H1 (cell line): Measurements from ENCODE around the gene DCX. TPM values are rescaled to one million over a fixed set of nuclear protein-coding genes. Genes with fewer than 3 reads are reported as not detected.

Experiments
- CTCF ChIA-PET: fragments of 300-600 bp; sonication (Branson Sonifier 250); formaldehyde crosslinking; loops from one replicate; lab custom pipeline; 2021; ENCODE audit not compliant: partially characterized antibody; lab: Charles Lee
- POLR2A ChIA-PET: fragments of 300-600 bp; sonication (Branson Sonifier 250); formaldehyde crosslinking; loops from one replicate; lab custom pipeline; 2021; ENCODE audit warnings: inconsistent platforms; ENCODE audit not compliant: partially characterized antibody; lab: Charles Lee
- DNase-seq, 2 experiments: peaks; one replicate each; pipeline versions ENCODE4 v3.0.0 to v3.0.0-alpha.2; 2010 to 2022; ENCODE audit warnings: low spot score in 2 of 2, low read depth in 1 of 2, mixed read lengths in 1 of 2
- FAIRE-seq: peaks from 2 replicates; lab custom pipeline; 2011; peaks lifted over from hg19 to GRCh38; lab: Jason Lieb, UNC
- H2AFZ ChIP-seq: 2 replicates; pipeline ENCODE4 v1.8.1; 2012; ENCODE audit warnings: low read length, inconsistent platforms
- H2AK5ac ChIP-seq: 2 replicates; pipeline ENCODE4 v1.6.1; 2013; ENCODE audit warnings: low read depth, low read length
- H2BK120ac ChIP-seq: replicated peaks from 2 replicates; pipeline ENCODE3; 2013; ENCODE audit warnings: low read depth, low read length, inconsistent platforms
- H2BK12ac ChIP-seq: 2 replicates; pipeline ENCODE4 v1.6.1; 2013; ENCODE audit warnings: low read depth, low read length
- H2BK15ac ChIP-seq: 2 replicates; pipeline ENCODE4 v1.6.1; 2013; ENCODE audit warnings: low read length
- H2BK20ac ChIP-seq: 2 replicates; pipeline ENCODE4 v1.6.1; 2013; ENCODE audit warnings: low read length
- H2BK5ac ChIP-seq: 2 replicates; pipeline ENCODE4 v1.6.1; 2013; ENCODE audit warnings: low read depth, low read length
- H3K14ac ChIP-seq: 2 replicates; pipeline ENCODE4 v1.6.1; 2013; ENCODE audit warnings: inconsistent platforms; ENCODE audit not compliant: insufficient read length
- H3K18ac ChIP-seq: 2 replicates; pipeline ENCODE4 v1.6.1; 2013; ENCODE audit warnings: low read length; ENCODE audit errors: extremely low read depth
- H3K23ac ChIP-seq: 2 replicates; pipeline ENCODE4 v1.6.1; 2013; ENCODE audit warnings: inconsistent platforms; ENCODE audit not compliant: insufficient read length
- H3K23me2 ChIP-seq: 2 replicates; pipeline ENCODE4 v1.6.1; 2013; ENCODE audit warnings: low read depth, low read length
- H3K27ac ChIP-seq: 2 replicates; pipeline ENCODE4 v1.6.1; 2011; ENCODE audit warnings: low read depth, low read length, inconsistent platforms
- H3K27me3 ChIP-seq, 4 experiments: replicated peaks in 1 of 4; 1 replicate in 1 of 4; 2 replicates in 3 of 4; pipeline versions ENCODE4 v1.6.1 to v1.8.1; 2011 to 2013; ENCODE audit warnings: low read length in 3 of 4, mild to moderate bottlenecking in 3 of 4, inconsistent platforms in 2 of 4, mixed read lengths in 2 of 4, moderate library complexity in 1 of 4; ENCODE audit not compliant: control insufficient read depth in 3 of 4, insufficient read depth in 3 of 4; ENCODE audit errors: extremely low read depth in 1 of 4
- H3K36me3 ChIP-seq, 4 experiments: 2 replicates each; pipeline versions ENCODE4 v1.6.1 to v1.8.1; 2011 to 2013; ENCODE audit warnings: mild to moderate bottlenecking in 4 of 4, low read length in 3 of 4, moderate library complexity in 2 of 4, control low read depth in 1 of 4, inconsistent platforms in 1 of 4; ENCODE audit not compliant: insufficient read depth in 4 of 4, control insufficient read depth in 2 of 4
- H3K4ac ChIP-seq: replicated peaks from 2 replicates; pipeline ENCODE3; 2013; ENCODE audit warnings: low read length, low read depth, mixed read lengths, inconsistent platforms; ENCODE audit not compliant: insufficient read length
- H3K4me1 ChIP-seq, 4 experiments: replicated peaks in 1 of 4; 1 replicate in 1 of 4; 2 replicates in 3 of 4; pipeline versions ENCODE4 v1.6.1 to v1.8.1; 2011 to 2013; ENCODE audit warnings: low read length in 3 of 4, inconsistent platforms in 2 of 4, mixed read lengths in 1 of 4; ENCODE audit not compliant: insufficient read depth in 4 of 4, control insufficient read depth in 3 of 4
- H3K4me2 ChIP-seq, 2 experiments: 2 replicates each; pipeline versions ENCODE4 v1.6.1 to v1.8.1; 2011 to 2013; ENCODE audit warnings: low read depth in 2 of 2, low read length in 2 of 2, control low read depth in 1 of 2, inconsistent platforms in 1 of 2, mild to moderate bottlenecking in 1 of 2; ENCODE audit not compliant: insufficient read depth in 1 of 2
- H3K4me3 ChIP-seq, 4 experiments: fragments of 200-600, 300-600 bp in 1 of 4; sonication (generic), shearing (Covaris generic), sonication (Bioruptor Twin) in 1 of 4; 2 replicates each; pipeline versions ENCODE4 v1.5.1 to v1.8.1; 2011 to 2016; ENCODE audit warnings: low read length in 4 of 4, low read depth in 3 of 4, control low read depth in 2 of 4, inconsistent platforms in 2 of 4, mild to moderate bottlenecking in 2 of 4, mixed read lengths in 1 of 4, moderate library complexity in 1 of 4; ENCODE audit not compliant: insufficient read depth in 2 of 4; ENCODE audit errors: extremely low read depth in 1 of 4
- H3K56ac ChIP-seq: replicated peaks from 2 replicates; pipeline ENCODE3; 2013; ENCODE audit warnings: low read depth, mild to moderate bottlenecking, mixed read lengths, low read length, inconsistent platforms; ENCODE audit not compliant: insufficient read length
- H3K79me1 ChIP-seq: 2 replicates; pipeline ENCODE4 v1.6.1; 2013; ENCODE audit warnings: low read depth, low read length, control low read depth
- H3K79me2 ChIP-seq, 2 experiments: 2 replicates each; pipeline versions ENCODE4 v1.6.1 to v1.8.1; 2012 to 2013; ENCODE audit warnings: low read length in 2 of 2, mild to moderate bottlenecking in 2 of 2, inconsistent platforms in 1 of 2; ENCODE audit not compliant: insufficient read depth in 2 of 2, control insufficient read depth in 1 of 2
- H3K9ac ChIP-seq, 4 experiments: replicated peaks in 1 of 4; 1 replicate in 1 of 4; 2 replicates in 3 of 4; pipeline versions ENCODE4 v1.6.1 to v1.8.1; 2011 to 2013; ENCODE audit warnings: low read depth in 3 of 4, low read length in 3 of 4, control low read depth in 2 of 4, mild to moderate bottlenecking in 2 of 4, moderate library complexity in 2 of 4, inconsistent platforms in 1 of 4; ENCODE audit errors: extremely low read depth in 1 of 4
- H3K9me3 ChIP-seq, 2 experiments: 2 replicates each; pipeline versions ENCODE4 v1.6.1 to v1.8.1; 2012 to 2013; ENCODE audit warnings: mild to moderate bottlenecking in 2 of 2, moderate library complexity in 2 of 2, control low read depth in 1 of 2, inconsistent platforms in 1 of 2, low read depth in 1 of 2, low read length in 1 of 2, mixed read lengths in 1 of 2; ENCODE audit not compliant: insufficient read depth in 2 of 2
- H4K20me1 ChIP-seq, 2 experiments: replicated peaks in 1 of 2; 2 replicates each; pipeline versions ENCODE3 to v1.8.1; 2011 to 2013; ENCODE audit warnings: inconsistent platforms in 2 of 2, low read length in 2 of 2, mild to moderate bottlenecking in 1 of 2; ENCODE audit not compliant: insufficient read depth in 2 of 2, control insufficient read depth in 1 of 2
- H4K5ac ChIP-seq: 2 replicates; pipeline ENCODE4 v1.6.1; 2013; ENCODE audit warnings: low read length, low read depth, mixed read lengths, inconsistent platforms; ENCODE audit not compliant: insufficient read length
- H4K8ac ChIP-seq: 2 replicates; pipeline ENCODE4 v1.8.0; 2013; ENCODE audit warnings: mild to moderate bottlenecking, moderate library complexity, low read length, inconsistent platforms; ENCODE audit not compliant: insufficient read depth; ENCODE audit errors: extremely low read depth
- H4K91ac ChIP-seq: replicated peaks from 2 replicates; pipeline ENCODE3; 2013; ENCODE audit warnings: low read length, mixed read lengths, inconsistent platforms; ENCODE audit not compliant: insufficient read length
- CHD2 ChIP-seq: IDR thresholded peaks from 2 replicates; pipeline ENCODE4 v1.6.1; 2012; ENCODE audit warnings: low read length, improper control_type of control experiment
- EP300 ChIP-seq, 2 experiments: IDR thresholded peaks; 1 replicate in 1 of 2; 2 replicates in 1 of 2; pipeline ENCODE4 v1.6.1; 2011 to 2012; ENCODE audit warnings: low read depth in 2 of 2, low read length in 2 of 2, mild to moderate bottlenecking in 2 of 2, borderline replicate concordance in 1 of 2, inconsistent platforms in 1 of 2, moderate library complexity in 1 of 2
- PHF8 ChIP-seq: fragments of 200-600 bp; sonication (generic); conservative IDR thresholded peaks from 2 replicates; pipeline ENCODE4 v1.7.1; 2012; ENCODE audit warnings: low read depth, mild to moderate bottlenecking, inconsistent platforms, low read length, moderate library complexity
- RAD21 ChIP-seq, 2 experiments: IDR thresholded peaks in 1 of 2; conservative IDR thresholded peaks in 1 of 2; 2 replicates each; pipeline ENCODE4 v1.6.1; 2011; ENCODE audit warnings: low read depth in 2 of 2, low read length in 2 of 2, improper control_type of control experiment in 1 of 2, inconsistent platforms in 1 of 2, mild to moderate bottlenecking in 1 of 2, moderate library complexity in 1 of 2
- WGBS, 2 experiments: shearing (Covaris generic) in 1 of 2; methylation state at CpG; one replicate each; pipeline versions ENCODE4 v1.1.6 to v1.1.7; 2013 to 2015; ENCODE audit warnings: low lambda C conversion rate in 2 of 2, mixed read lengths in 2 of 2, inconsistent platforms in 1 of 2, low coverage in 1 of 2, missing lambda C conversion rate in 1 of 2; ENCODE audit not compliant: insufficient replicate concordance in 2 of 2, insufficient coverage in 1 of 2, insufficient read length in 1 of 2; ENCODE audit errors: extremely low coverage in 1 of 2, missing lambda C conversion rate in 1 of 2; 5-methylcytosine and 5-hydroxymethylcytosine counted together
- polyA plus RNA-seq, 7 experiments: library from polyadenylated mRNA; depleted of rRNA in 3 of 7; stranded (reverse) in 5 of 7; unstranded in 2 of 7; fragments of >200 nt in 5 of 7; fragments of 200-250 nt in 2 of 7; gene quantifications; 1 replicate in 5 of 7; 2 replicates in 1 of 7; 4 replicates in 1 of 7; pipeline versions ENCODE4 v1.2.1 to v1.2.3, GENCODE V29; 2011 to 2013; ENCODE audit warnings: missing spikeins in 2 of 7, mixed read lengths in 2 of 7
- total RNA-seq: library from RNA; stranded (reverse); fragmentation: NEBNext Ultra II Directional; extraction: Animal tissue kit (Norgen Biotek cat#: 25700); gene quantifications from 2 replicates; pipeline ENCODE4 v1.2.1, GENCODE V29; 2021
- TF ChIP-seq, protein P1 (sequence below): IDR thresholded peaks from 2 replicates; pipeline ENCODE4 v1.6.1; 2012; ENCODE audit warnings: inconsistent platforms
- TF ChIP-seq, protein P2 (sequence below), 3 experiments: IDR thresholded peaks; 1 replicate in 2 of 3; 2 replicates in 1 of 3; pipeline versions ENCODE4 v1.5.1 to v1.6.1; 2011; ENCODE audit warnings: low read length in 3 of 3, mild to moderate bottlenecking in 3 of 3, inconsistent platforms in 2 of 3, low read depth in 1 of 3, moderate library complexity in 1 of 3; ENCODE audit not compliant: insufficient read depth in 1 of 3; ENCODE audit errors: control extremely low read depth in 1 of 3

DCX gene
- total and polyA plus RNA-seq, 2 of the 8 experiments (the other 6 are each of a cell fraction or from before 2014, with no cell fraction given): 1.3 to 3.3 TPM

DNA sequence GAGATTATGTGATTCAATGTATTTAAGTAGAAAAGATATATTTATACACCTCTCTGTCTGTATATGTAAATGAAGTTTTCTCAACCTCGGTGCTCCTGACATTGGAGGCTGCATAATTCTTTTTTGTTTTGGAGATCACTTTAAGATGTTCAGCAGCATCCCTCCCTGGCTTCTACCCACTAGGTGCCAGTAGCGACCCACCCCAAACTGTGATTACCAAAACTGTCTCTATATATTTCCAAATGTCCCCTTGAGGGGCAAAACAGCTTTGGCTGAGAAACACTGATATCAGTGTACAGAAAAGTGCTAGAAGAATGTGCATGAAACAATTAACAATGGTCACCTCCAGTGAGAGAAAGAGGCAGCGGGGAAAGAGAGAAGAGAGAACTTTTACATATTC lies 51.2 kb downstream of the DCX start:
- no peak overlapping the region for H3K4me2 ChIP-seq
- H2BK120ac ChIP-seq: no peak overlapping the region
- H2AK5ac ChIP-seq: no peak overlapping the region
- no peaks in the 10 kb centered on the region for H4K20me1 ChIP-seq
- TF ChIP-seq PHF8 (no peak), EP300 (IDR thresholded peaks at IDR 0.05; ENCODE audit: borderline replicate concordance in 1 of 2, low read depth in 2 of 2, low read length in 2 of 2) (no peak), RAD21 (IDR thresholded peaks at IDR 0.05 in 1 of 2, conservative IDR thresholded peaks at IDR 0.05 in 1 of 2; ENCODE audit: low read depth in 2 of 2, low read length in 2 of 2) (peak; percentile 67 to 75), CHD2 (no peak)
- TF ChIP-seq, protein P1, sequence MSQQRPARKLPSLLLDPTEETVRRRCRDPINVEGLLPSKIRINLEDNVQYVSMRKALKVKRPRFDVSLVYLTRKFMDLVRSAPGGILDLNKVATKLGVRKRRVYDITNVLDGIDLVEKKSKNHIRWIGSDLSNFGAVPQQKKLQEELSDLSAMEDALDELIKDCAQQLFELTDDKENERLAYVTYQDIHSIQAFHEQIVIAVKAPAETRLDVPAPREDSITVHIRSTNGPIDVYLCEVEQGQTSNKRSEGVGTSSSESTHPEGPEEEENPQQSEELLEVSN: no peak
- TF ChIP-seq, protein P2, sequence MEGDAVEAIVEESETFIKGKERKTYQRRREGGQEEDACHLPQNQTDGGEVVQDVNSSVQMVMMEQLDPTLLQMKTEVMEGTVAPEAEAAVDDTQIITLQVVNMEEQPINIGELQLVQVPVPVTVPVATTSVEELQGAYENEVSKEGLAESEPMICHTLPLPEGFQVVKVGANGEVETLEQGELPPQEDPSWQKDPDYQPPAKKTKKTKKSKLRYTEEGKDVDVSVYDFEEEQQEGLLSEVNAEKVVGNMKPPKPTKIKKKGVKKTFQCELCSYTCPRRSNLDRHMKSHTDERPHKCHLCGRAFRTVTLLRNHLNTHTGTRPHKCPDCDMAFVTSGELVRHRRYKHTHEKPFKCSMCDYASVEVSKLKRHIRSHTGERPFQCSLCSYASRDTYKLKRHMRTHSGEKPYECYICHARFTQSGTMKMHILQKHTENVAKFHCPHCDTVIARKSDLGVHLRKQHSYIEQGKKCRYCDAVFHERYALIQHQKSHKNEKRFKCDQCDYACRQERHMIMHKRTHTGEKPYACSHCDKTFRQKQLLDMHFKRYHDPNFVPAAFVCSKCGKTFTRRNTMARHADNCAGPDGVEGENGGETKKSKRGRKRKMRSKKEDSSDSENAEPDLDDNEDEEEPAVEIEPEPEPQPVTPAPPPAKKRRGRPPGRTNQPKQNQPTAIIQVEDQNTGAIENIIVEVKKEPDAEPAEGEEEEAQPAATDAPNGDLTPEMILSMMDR (IDR thresholded peaks at IDR 0.05; ENCODE audit: control extremely low read depth in 1 of 3, insufficient read depth in 1 of 3, low read depth in 1 of 3, low read length in 3 of 3): peak; percentile 5 to 44 (median 30); a peak in 3 of 4 replicates
- no peaks in the 10 kb centered on the region for H3K36me3 ChIP-seq
- H3K14ac ChIP-seq: no peak overlapping the region
- no peak overlapping the region for H3K9ac ChIP-seq
- no peak overlapping the region for H2BK12ac ChIP-seq
- DNase-seq (no peak), FAIRE-seq (no peak)
- H2BK20ac ChIP-seq: no peak overlapping the region
- no peaks in the 10 kb centered on the region for H3K27me3 ChIP-seq
- H3K56ac ChIP-seq: no peak overlapping the region
- no peak overlapping the region for H3K27ac ChIP-seq
- no peak overlapping the region for H2BK5ac ChIP-seq
- no peaks in the 10 kb centered on the region for H3K9me3 ChIP-seq
- no peak overlapping the region for H3K4ac ChIP-seq
- no peaks in the 10 kb centered on the region for H3K23me2 ChIP-seq
- no peaks in the 10 kb centered on the region for H3K4me1 ChIP-seq
- no peak overlapping the region for H4K8ac ChIP-seq
- no peak overlapping the region for H2BK15ac ChIP-seq
- WGBS, 2 experiments: 69% methylated on average over 3 of the region's 3 CpGs; no CpG with 5 or more reads in 1 of the 2 experiments
- no peaks in the 10 kb centered on the region for H3K79me2 ChIP-seq
- no peak overlapping the region for H3K4me3 ChIP-seq
- no peaks in the 10 kb centered on the region for H3K79me1 ChIP-seq
- no peak overlapping the region for H3K18ac ChIP-seq
- H3K23ac ChIP-seq: no peak overlapping the region
- CTCF ChIA-PET: interaction anchor here (1.2 to 2.2 kb wide), 7 partner anchors 11 to 192 kb away, joined by 3 to 11 read pairs (median 6); no protein-coding TSS in a partner anchor
- no peak overlapping the region for H4K91ac ChIP-seq
- H4K5ac ChIP-seq: no peak overlapping the region
- POLR2A ChIA-PET: no interaction called here
- H2AFZ ChIP-seq: no peak overlapping the region
